K562 (cell line): Measurements from ENCODE around the gene DTNA. TPM values are rescaled to one million over a fixed set of nuclear protein-coding genes. Genes with fewer than 3 reads are reported as not detected.

ENCODE experiments used
- ATAC-seq: fragments of 200-7000 bp; cut with Tn5 transposase; 3 replicates; pipeline ENCODE4 v1.9.1; 2020; ENCODE audit warnings: moderate library complexity
- BruUV-seq: library from RNA; stranded (reverse); fragments of 400-500 nt; replicated peaks from 2 replicates; lab custom pipeline; 2021; lab: Mats Ljungman, UMichigan
- CTCF ChIA-PET: fragments of 300-600 bp; formaldehyde crosslinking; extraction: SDS; loops from one replicate; lab custom pipeline; 2021; ENCODE audit warnings: low intra/inter-chr PET ratio; lab: Yijun Ruan, JAX
- POLR2A ChIA-PET: fragments of 300-600, 350-650 bp; sonication (Branson Sonifier 250); formaldehyde crosslinking; extraction: SDS; loops from one replicate; lab custom pipeline; 2021; ENCODE audit warnings: antibody characterized with exemption, inconsistent platforms; lab: Yijun Ruan, JAX
- DNase-seq, 4 experiments: peaks; one replicate each; pipeline versions ENCODE4 v3.0.0 to v3.0.0-alpha.2; 2011 to 2018; ENCODE audit warnings: low spot score in 3 of 4, mixed read lengths in 3 of 4; ENCODE audit errors: extremely low read depth in 1 of 4
- FAIRE-seq: peaks from 2 replicates; lab custom pipeline; 2011; peaks lifted over from hg19 to GRCh38; lab: Jason Lieb, UNC
- H2AFZ ChIP-seq: 2 replicates; pipeline ENCODE4 v1.6.0; 2011; ENCODE audit warnings: low read depth, low read length, control low read depth, inconsistent platforms
- H3K27ac ChIP-seq: fragments of 200-600 bp; 3 replicates; pipeline ENCODE4 v1.8.0; 2011; ENCODE audit warnings: low read depth, mild to moderate bottlenecking, control low read depth, inconsistent platforms, low read length, moderate library complexity, mixed read lengths; ENCODE audit errors: extremely low read depth
- H3K27me3 ChIP-seq, 2 experiments: fragments of 300-600 bp in 1 of 2; 2 replicates in 1 of 2; 3 replicates in 1 of 2; pipeline versions ENCODE4 v1.6.0 to v1.8.0; 2011; ENCODE audit warnings: inconsistent platforms in 2 of 2, low read length in 2 of 2, mild to moderate bottlenecking in 1 of 2, mixed read lengths in 1 of 2, moderate library complexity in 1 of 2; ENCODE audit not compliant: control insufficient read depth in 2 of 2, insufficient read depth in 2 of 2
- H3K36me3 ChIP-seq: fragments of 300-600 bp; 3 replicates; pipeline ENCODE4 v1.8.0; 2011; ENCODE audit warnings: mild to moderate bottlenecking, low read length, inconsistent platforms; ENCODE audit not compliant: control insufficient read depth, insufficient read depth
- H3K4me1 ChIP-seq, 2 experiments: fragments of 200-600 bp in 1 of 2; replicated peaks in 1 of 2; 2 replicates in 1 of 2; 3 replicates in 1 of 2; pipeline versions ENCODE4 v1.5.1 to v1.8.0; 2011; ENCODE audit warnings: inconsistent platforms in 2 of 2, low read length in 2 of 2, mild to moderate bottlenecking in 1 of 2, mixed read lengths in 1 of 2, moderate library complexity in 1 of 2; ENCODE audit not compliant: control insufficient read depth in 2 of 2, insufficient read depth in 2 of 2
- H3K4me2 ChIP-seq: 2 replicates; pipeline ENCODE4 v1.6.1; 2011; ENCODE audit warnings: low read length, control low read depth, inconsistent platforms, mixed read lengths; ENCODE audit not compliant: insufficient read depth
- H3K4me3 ChIP-seq: fragments of 200-600 bp; sonication (generic), shearing (Covaris generic); 2 replicates; pipeline ENCODE4 v1.5.1; 2016; ENCODE audit warnings: control low read depth, inconsistent platforms
- H3K79me2 ChIP-seq: fragments of 200-600 bp; 3 replicates; pipeline ENCODE4 v1.8.0; 2011; ENCODE audit warnings: low read length, inconsistent platforms; ENCODE audit not compliant: control insufficient read depth, insufficient read depth
- H3K9ac ChIP-seq, 2 experiments: 2 replicates each; pipeline versions ENCODE4 v1.6.0 to v1.6.1; 2011; ENCODE audit warnings: low read depth in 2 of 2, low read length in 2 of 2, control low read depth in 1 of 2, inconsistent platforms in 1 of 2, mild to moderate bottlenecking in 1 of 2, mixed read lengths in 1 of 2; ENCODE audit not compliant: insufficient read depth in 1 of 2
- H3K9me1 ChIP-seq: one replicate; pipeline ENCODE4 v1.6.0; 2011; ENCODE audit warnings: inconsistent platforms, mild to moderate bottlenecking, low read length, moderate library complexity; ENCODE audit not compliant: control insufficient read depth, insufficient read depth
- H3K9me3 ChIP-seq: replicated peaks from 2 replicates; pipeline ENCODE4 v1.5.1; 2011; ENCODE audit warnings: low read depth, low read length, inconsistent platforms; ENCODE audit not compliant: control insufficient read depth, insufficient read depth
- H4K20me1 ChIP-seq: replicated peaks from 2 replicates; pipeline ENCODE4 v1.6.1; 2011; ENCODE audit warnings: low read length, inconsistent platforms, mixed read lengths; ENCODE audit not compliant: control insufficient read depth, insufficient read depth
- CBFB ChIP-seq: sonication (generic); formaldehyde crosslinking; IDR thresholded peaks from 2 replicates; pipeline ENCODE4 v1.4.0; 2020; ENCODE audit warnings: mild to moderate bottlenecking, missing genetic modification reagents
- DNMT1 ChIP-seq: fragments of 450-650 bp; IDR thresholded peaks from 2 replicates; pipeline ENCODE4 v1.6.1; 2016; ENCODE audit warnings: antibody characterized with exemption, mild to moderate bottlenecking
- HMGXB4 ChIP-seq: sonication (generic); formaldehyde crosslinking; IDR thresholded peaks from 2 replicates; pipeline ENCODE4 v1.8.1; 2023; ENCODE audit warnings: mild to moderate bottlenecking, missing genetic modification reagents
- JUN ChIP-seq, 2 experiments: sonication (generic) in 1 of 2; formaldehyde crosslinking in 1 of 2; IDR thresholded peaks; 2 replicates each; pipeline versions ENCODE4 v1.6.1 to v1.8.0; 2012 to 2022; ENCODE audit warnings: borderline replicate concordance in 2 of 2, mild to moderate bottlenecking in 2 of 2, improper control_type of control experiment in 1 of 2, low read depth in 1 of 2, low read length in 1 of 2, missing genetic modification reagents in 1 of 2
- NONO ChIP-seq, 2 experiments: fragments of 200-400 bp in 1 of 2; fragments of 450-650 bp in 1 of 2; formaldehyde crosslinking in 1 of 2; IDR thresholded peaks; 2 replicates each; pipeline ENCODE4 v1.6.1; 2017; ENCODE audit warnings: low read depth in 2 of 2, mild to moderate bottlenecking in 2 of 2, moderate library complexity in 2 of 2, low read length in 1 of 2
- NR2F6 ChIP-seq: fragments of 450-650 bp; formaldehyde crosslinking; IDR thresholded peaks from 2 replicates; pipeline ENCODE4 v1.4.0; 2020; ENCODE audit warnings: mild to moderate bottlenecking
- POLR2AphosphoS2 ChIP-seq: IDR thresholded peaks from 2 replicates; pipeline ENCODE4 v1.6.1; 2012; ENCODE audit warnings: low read length, improper control_type of control experiment
- SIX5 ChIP-seq, 2 experiments: IDR thresholded peaks; 2 replicates each; pipeline ENCODE4 v1.6.1; 2011; ENCODE audit warnings: low read length in 2 of 2, borderline replicate concordance in 1 of 2, low read depth in 1 of 2, mild to moderate bottlenecking in 1 of 2, moderate library complexity in 1 of 2; ENCODE audit not compliant: insufficient read depth in 1 of 2
- SOX6 ChIP-seq: fragments of 450-650 bp; IDR thresholded peaks from 2 replicates; pipeline ENCODE4 v1.6.1; 2014; ENCODE audit warnings: mild to moderate bottlenecking
- ZFP30 ChIP-seq: fragments of 250-450 bp; sonication (Bioruptor Pico); IDR thresholded peaks from 2 replicates; pipeline ENCODE4 v1.8.0; 2022; ENCODE audit warnings: moderate library complexity, mild to moderate bottlenecking, inconsistent platforms, borderline replicate concordance
- ZNF384 ChIP-seq: IDR thresholded peaks from 2 replicates; pipeline ENCODE4 v1.6.1; 2012; ENCODE audit warnings: low read depth, low read length, improper control_type of control experiment
- ZNF668 ChIP-seq: fragments of 250-450 bp; sonication (Bioruptor Pico); IDR thresholded peaks from 2 replicates; pipeline ENCODE4 v1.8.0; 2022; ENCODE audit warnings: mild to moderate bottlenecking, inconsistent platforms
- ZSCAN29 ChIP-seq: fragments of 450-650 bp; IDR thresholded peaks from 2 replicates; pipeline ENCODE4 v1.6.1; 2017
- WGBS: fragments of 100-300 bp; shearing (Covaris generic); methylation state at CpG from one replicate; pipeline ENCODE4 v1.1.6; 2016; ENCODE audit warnings: low coverage, mixed read lengths; ENCODE audit not compliant: insufficient coverage; ENCODE audit errors: missing lambda C conversion rate; 5-methylcytosine and 5-hydroxymethylcytosine counted together
- in situ Hi-C: fragments of 300-500 bp; cut with MboI; formaldehyde crosslinking; loops from 4 replicates; pipeline ENCODE4 v1.15.0; 2018; ENCODE audit warnings: inconsistent platforms, mixed read lengths
- intact Hi-C: fragments of 100-400 bp; cut with micrococcal nuclease; formaldehyde crosslinking; loops from 2 replicates; pipeline ENCODE4 v1.14.2; 2022
- polyA plus RNA-seq, 8 experiments: library from polyadenylated mRNA; depleted of rRNA in 4 of 8; stranded (reverse) in 5 of 8; unstranded in 3 of 8; fragments of >200 nt; fragmentation: Nextera tagmentation in 2 of 8; fragmentation: Illumina TruSeq in 1 of 8; extraction: Ambion mirVana in 2 of 8; extraction: Trizol in 1 of 8; gene quantifications; 2 replicates each; pipeline versions ENCODE4 v1.2.1 to v1.2.3, GENCODE V29; 2011 to 2014; ENCODE audit warnings: inconsistent platforms in 1 of 8, missing spikeins in 1 of 8
- total RNA-seq, 7 experiments: library from RNA; depleted of rRNA in 6 of 7; stranded (reverse); fragments of >200 nt in 6 of 7; fragmentation: Illumina TruSeq in 2 of 7; extraction: Trizol in 2 of 7; gene quantifications; 2 replicates each; pipeline versions ENCODE4 v1.2.1 to v1.2.3, GENCODE V29; 2011 to 2021; ENCODE audit warnings: low replicate concordance in 1 of 7
- TF ChIP-seq, protein P1 (sequence below): fragments of 200-800 bp; sonication (Bioruptor generic); IDR thresholded peaks from 2 replicates; pipeline ENCODE4 v1.6.1; 2017; ENCODE audit warnings: missing genetic modification characterization, missing compliant biosample characterization

Gene DTNA
- total and polyA plus RNA-seq, 9 of the 15 experiments (the other 6 are each of a cell fraction or from before 2014, with no cell fraction given): 0.07 to 2.4 (median 0.22) TPM; not detected in 2

DNA sequence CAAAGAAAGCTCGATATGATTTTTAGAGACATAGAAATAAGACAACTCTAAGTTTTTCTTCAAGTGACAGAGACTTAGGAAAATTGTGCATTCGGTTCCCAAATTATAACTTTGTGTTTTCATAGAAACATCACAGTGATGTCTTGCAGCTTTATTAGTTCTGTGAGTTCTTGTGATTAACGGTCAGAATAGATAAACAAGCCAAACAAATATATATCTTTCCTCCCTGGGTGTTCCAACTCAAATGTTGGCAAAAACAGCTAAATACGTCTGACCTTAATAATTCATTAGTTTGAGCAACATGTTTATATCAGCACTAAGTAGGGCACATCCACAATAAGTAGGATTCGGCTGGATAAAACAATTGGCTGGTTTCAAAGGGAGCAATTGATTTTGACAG, 47.6 kb downstream of the DTNA start:
- in situ Hi-C loops: no loop called here
- WGBS: 0% methylated on average over 5 of the region's 5 CpGs

More for the DNA sequence above, 47.6 kb downstream of the DTNA start:
- FAIRE-seq (no peak), ATAC-seq (no peak), DNase-seq (no peak)
- intact Hi-C loops: no loop called here
- Histone ChIP-seq H3K9me1 (no peaks in the 10 kb centered on the region), H3K4me2 (no peak overlapping the region), H3K4me3 (no peak overlapping the region), H3K36me3 (no peaks in the 10 kb centered on the region), H3K27ac (no peak overlapping the region), H3K9me3 (no peaks in the 10 kb centered on the region; the same call in 1 of the 2 replicates), H3K27me3 (no peaks in the 10 kb centered on the region), H2AFZ (no peak overlapping the region), H4K20me1 (no peaks in the 10 kb centered on the region), H3K4me1 (no peaks in the 10 kb centered on the region), H3K9ac (no peak overlapping the region), H3K79me2 (no peaks in the 10 kb centered on the region)
- ChIA-PET POLR2A (no interaction called here), CTCF (no interaction called here)
- BruUV-seq: no TSS peak
- TF ChIP-seq POLR2AphosphoS2 (no peak), HMGXB4 (CRISPR knock-in tag) (no peak), JUN (IDR thresholded peaks at IDR 0.05; ENCODE audit: borderline replicate concordance, low read depth, low read length) (no peak), JUN (CRISPR knock-in tag; IDR thresholded peaks at IDR 0.05; ENCODE audit: borderline replicate concordance) (no peak), ZNF668 (CRISPR knock-in tag) (no peak), SOX6 (no peak), ZNF384 (no peak), SIX5 (IDR thresholded peaks at IDR 0.05; ENCODE audit: borderline replicate concordance in 1 of 2, insufficient read depth in 1 of 2, low read depth in 1 of 2, low read length in 2 of 2) (no peak), ZFP30 (CRISPR knock-in tag) (no peak), NR2F6 (no peak), ZSCAN29 (no peak), CBFB (CRISPR knock-in tag) (no peak), DNMT1 (no peak), NONO (IDR thresholded peaks at IDR 0.05; ENCODE audit: low read depth in 2 of 2, low read length in 1 of 2) (no peak)
- TF ChIP-seq, protein P1, sequence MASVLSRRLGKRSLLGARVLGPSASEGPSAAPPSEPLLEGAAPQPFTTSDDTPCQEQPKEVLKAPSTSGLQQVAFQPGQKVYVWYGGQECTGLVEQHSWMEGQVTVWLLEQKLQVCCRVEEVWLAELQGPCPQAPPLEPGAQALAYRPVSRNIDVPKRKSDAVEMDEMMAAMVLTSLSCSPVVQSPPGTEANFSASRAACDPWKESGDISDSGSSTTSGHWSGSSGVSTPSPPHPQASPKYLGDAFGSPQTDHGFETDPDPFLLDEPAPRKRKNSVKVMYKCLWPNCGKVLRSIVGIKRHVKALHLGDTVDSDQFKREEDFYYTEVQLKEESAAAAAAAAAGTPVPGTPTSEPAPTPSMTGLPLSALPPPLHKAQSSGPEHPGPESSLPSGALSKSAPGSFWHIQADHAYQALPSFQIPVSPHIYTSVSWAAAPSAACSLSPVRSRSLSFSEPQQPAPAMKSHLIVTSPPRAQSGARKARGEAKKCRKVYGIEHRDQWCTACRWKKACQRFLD (CRISPR knock-in tag): no peak
